Measurements from ENCODE around the gene CD79A.

Gene CD79A

GRCh38 chr19:41901707-41902360 lies 24.8 kb downstream of the CD79A start:
- in situ Hi-C loops (cut with MboI; ENCODE audit: low pct_unique_long_range_greater_than_20kb, low sequenced_read_pairs), result no loop called here
- DNase-seq, result no peak

GRCh38 chr19:41902594-41902993 lies 25.5 kb downstream of the CD79A start:
- in situ Hi-C loops (cut with MboI; ENCODE audit: low pct_unique_long_range_greater_than_20kb, low sequenced_read_pairs), result no loop called here

GRCh38 chr19:41903193-41903953 lies 26.3 kb downstream of the CD79A start:
- in situ Hi-C loops (cut with MboI; ENCODE audit: low pct_unique_long_range_greater_than_20kb, low sequenced_read_pairs), result no loop called here
- DNase-seq, result no peak

More at GRCh38 chr19:41902594-41902993, 25.5 kb downstream of the CD79A start:
- DNase-seq, result no peak

- DNase-seq, result no peak
- in situ Hi-C loops (cut with MboI; ENCODE audit: low pct_unique_long_range_greater_than_20kb, low sequenced_read_pairs), result no loop called here
Observed at GRCh38 chr19:41904118-41904870, 27.2 kb downstream of the CD79A start.

GRCh38 chr19:41905273-41906002 lies 28.4 kb downstream of the CD79A start:
- no peak for DNase-seq
- in situ Hi-C loops (cut with MboI; ENCODE audit: low pct_unique_long_range_greater_than_20kb, low sequenced_read_pairs), result no loop called here

GRCh38 chr19:41906271-41906670 lies 29.2 kb downstream of the CD79A start:
- no peak for DNase-seq
- in situ Hi-C loops (cut with MboI; ENCODE audit: low pct_unique_long_range_greater_than_20kb, low sequenced_read_pairs), result no loop called here

GRCh38 chr19:41906916-41907680 lies 30.0 kb downstream of the CD79A start:
- no peak for DNase-seq
- in situ Hi-C loops (cut with MboI; ENCODE audit: low pct_unique_long_range_greater_than_20kb, low sequenced_read_pairs), result no loop called here

GRCh38 chr19:41907994-41908615 lies 31.0 kb downstream of the CD79A start:
- no peak for DNase-seq
- in situ Hi-C loops (cut with MboI; ENCODE audit: low pct_unique_long_range_greater_than_20kb, low sequenced_read_pairs), result no loop called here

- in situ Hi-C loops (cut with MboI; ENCODE audit: low pct_unique_long_range_greater_than_20kb, low sequenced_read_pairs), result no loop called here
- DNase-seq, result no peak
Observed at GRCh38 chr19:41908724-41909464, 31.8 kb downstream of the CD79A start.

GRCh38 chr19:41909706-41910105 lies 32.6 kb downstream of the CD79A start:
- in situ Hi-C loops (cut with MboI; ENCODE audit: low pct_unique_long_range_greater_than_20kb, low sequenced_read_pairs), result no loop called here
- DNase-seq, result no peak

GRCh38 chr19:41910240-41910991 lies 33.3 kb downstream of the CD79A start:
- in situ Hi-C loops (cut with MboI; ENCODE audit: low pct_unique_long_range_greater_than_20kb, low sequenced_read_pairs), result no loop called here
- DNase-seq, result no peak

GRCh38 chr19:41910992-41911888 lies 34.2 kb downstream of the CD79A start:
- DNase-seq, result no peak
- in situ Hi-C loops (cut with MboI; ENCODE audit: low pct_unique_long_range_greater_than_20kb, low sequenced_read_pairs), result no loop called here

GRCh38 chr19:41911889-41912731 lies 35.0 kb downstream of the CD79A start:
- in situ Hi-C loops (cut with MboI; ENCODE audit: low pct_unique_long_range_greater_than_20kb, low sequenced_read_pairs), result no loop called here
- no peak for DNase-seq

- DNase-seq, result no peak
- in situ Hi-C loops (cut with MboI; ENCODE audit: low pct_unique_long_range_greater_than_20kb, low sequenced_read_pairs), result no loop called here
Observed at GRCh38 chr19:41912899-41913537, 35.9 kb downstream of the CD79A start.
